SK-N-SH (cell line): ENCODE data around the gene ANO4. TPM values are rescaled to one million over a fixed set of nuclear protein-coding genes. Genes with fewer than 3 reads are reported as not detected.

ENCODE experiments used
- CTCF ChIA-PET: fragments of 300-600, 350-600 bp; formaldehyde crosslinking; extraction: SDS; loops from one replicate; lab custom pipeline; 2021; lab: Yijun Ruan, JAX
- POLR2A ChIA-PET: fragments of 350-600 bp; sonication (Branson Sonifier 250); formaldehyde crosslinking; extraction: SDS; loops from one replicate; lab custom pipeline; 2020; ENCODE audit warnings: antibody characterized with exemption, inconsistent platforms; lab: Yijun Ruan, JAX
- DNase-seq: peaks from one replicate; pipeline ENCODE4 v3.0.0; 2012
- H2AFZ ChIP-seq: fragments of 200-600 bp; sonication (generic); 2 replicates; pipeline ENCODE4 v1.8.1; 2016; ENCODE audit warnings: antibody characterized with exemption, mild to moderate bottlenecking, low read depth
- H3F3A ChIP-seq: fragments of 200-600 bp; sonication (generic); replicated peaks from 2 replicates; pipeline ENCODE3; 2016; ENCODE audit warnings: antibody characterized with exemption, mild to moderate bottlenecking; ENCODE audit not compliant: insufficient read depth
- H3K27ac ChIP-seq, 2 experiments: fragments of 200-500 bp in 1 of 2; fragments of 200-600 bp in 1 of 2; sonication (Bioruptor generic) in 1 of 2; sonication (generic), shearing (Covaris generic) in 1 of 2; 2 replicates each; pipeline versions ENCODE4 v1.5.1 to v1.6.1; 2014 to 2016; ENCODE audit warnings: low read depth in 2 of 2, inconsistent platforms in 1 of 2, low read length in 1 of 2, mild to moderate bottlenecking in 1 of 2, mixed read lengths in 1 of 2
- H3K27me3 ChIP-seq: fragments of 200-600 bp; sonication (generic), shearing (Covaris generic); 2 replicates; pipeline ENCODE4 v1.6.1; 2016; ENCODE audit warnings: mixed run types; ENCODE audit not compliant: insufficient read depth
- H3K36me3 ChIP-seq, 2 experiments: fragments of 200-500 bp in 1 of 2; fragments of 200-600 bp in 1 of 2; sonication (Bioruptor generic) in 1 of 2; sonication (generic) in 1 of 2; replicated peaks in 1 of 2; 2 replicates each; pipeline versions ENCODE3 to v1.5.1; 2014 to 2016; ENCODE audit warnings: low read length in 1 of 2, mild to moderate bottlenecking in 1 of 2; ENCODE audit not compliant: insufficient read depth in 2 of 2, control insufficient read depth in 1 of 2
- H3K4me1 ChIP-seq, 2 experiments: fragments of 200-500 bp in 1 of 2; fragments of 200-600 bp in 1 of 2; sonication (Bioruptor generic) in 1 of 2; sonication (generic), shearing (Covaris generic) in 1 of 2; 2 replicates each; pipeline versions ENCODE4 v1.5.1 to v1.6.1; 2014 to 2016; ENCODE audit warnings: low read depth in 1 of 2, low read length in 1 of 2, mixed run types in 1 of 2; ENCODE audit not compliant: insufficient read depth in 2 of 2, control insufficient read depth in 1 of 2
- H3K4me2 ChIP-seq: fragments of 200-600 bp; sonication (generic), shearing (Covaris generic); 2 replicates; pipeline ENCODE4 v1.6.1; 2017; ENCODE audit warnings: mixed run types
- H3K4me3 ChIP-seq, 2 experiments: fragments of 200-500 bp in 1 of 2; fragments of 200-600 bp in 1 of 2; sonication (Bioruptor generic) in 1 of 2; sonication (generic), shearing (Covaris generic) in 1 of 2; 2 replicates each; pipeline versions ENCODE4 v1.5.1 to v1.8.1; 2014 to 2016; ENCODE audit warnings: low read depth in 2 of 2, inconsistent platforms in 1 of 2, low read length in 1 of 2, mild to moderate bottlenecking in 1 of 2, mixed read lengths in 1 of 2, moderate library complexity in 1 of 2
- H3K79me2 ChIP-seq: fragments of 200-600 bp; sonication (generic); 2 replicates; pipeline ENCODE4 v1.8.1; 2017; ENCODE audit warnings: mild to moderate bottlenecking; ENCODE audit not compliant: insufficient read depth
- H3K9ac ChIP-seq: fragments of 200-600 bp; sonication (generic); 2 replicates; pipeline ENCODE4 v1.6.1; 2017; ENCODE audit warnings: mixed run types
- H3K9me2 ChIP-seq: fragments of 200-600 bp; sonication (generic); 2 replicates; pipeline ENCODE4 v1.6.1; 2017; ENCODE audit warnings: mixed run types
- H3K9me3 ChIP-seq: fragments of 200-600 bp; sonication (generic); 2 replicates; pipeline ENCODE4 v1.6.1; 2017; ENCODE audit warnings: mixed run types, mild to moderate bottlenecking, moderate library complexity
- H4K20me1 ChIP-seq: fragments of 200-600 bp; sonication (generic); 2 replicates; pipeline ENCODE4 v1.6.1; 2017; ENCODE audit warnings: mild to moderate bottlenecking, mixed run types; ENCODE audit not compliant: insufficient read depth
- ELF1 ChIP-seq: IDR thresholded peaks from 2 replicates; pipeline ENCODE4 v1.4.0; 2012
- EP300 ChIP-seq, 2 experiments: IDR thresholded peaks; 2 replicates each; pipeline versions ENCODE4 v1.4.0 to v1.6.1; 2012; ENCODE audit warnings: borderline replicate concordance in 1 of 2, low read depth in 1 of 2, low read length in 1 of 2
- EZH2phosphoT487 ChIP-seq: fragments of 200-600 bp; sonication (generic); IDR thresholded peaks from 2 replicates; pipeline ENCODE4 v1.6.1; 2017; ENCODE audit warnings: low read depth, mixed run types, mild to moderate bottlenecking, antibody characterized with exemption, moderate library complexity, borderline replicate concordance
- FOSL2 ChIP-seq: IDR thresholded peaks from 2 replicates; pipeline ENCODE4 v1.4.0; 2012; ENCODE audit warnings: low read depth, mild to moderate bottlenecking, moderate library complexity, borderline replicate concordance
- GABPA ChIP-seq: IDR thresholded peaks from 2 replicates; pipeline ENCODE4 v1.4.0; 2012; ENCODE audit warnings: low read depth, mild to moderate bottlenecking
- GATA2 ChIP-seq: sonication (generic); formaldehyde crosslinking; IDR thresholded peaks from 2 replicates; pipeline ENCODE4 v1.5.0; 2020; ENCODE audit warnings: mild to moderate bottlenecking, missing genetic modification reagents
- IRF3 ChIP-seq: fragments of 150-350 bp; IDR thresholded peaks from 2 replicates; pipeline ENCODE4 v1.6.1; 2016; ENCODE audit warnings: mild to moderate bottlenecking, low read depth, low read length
- POLR2AphosphoS5 ChIP-seq: IDR thresholded peaks from 2 replicates; pipeline ENCODE4 v1.6.1; 2012; ENCODE audit warnings: low read depth, low read length
- RFX5 ChIP-seq: IDR thresholded peaks from 2 replicates; pipeline ENCODE4 v1.6.1; 2012; ENCODE audit warnings: mild to moderate bottlenecking, improper control_type of control experiment, low read length
- RXRA ChIP-seq: IDR thresholded peaks from 2 replicates; pipeline ENCODE4 v1.4.0; 2012; ENCODE audit warnings: low read depth, mild to moderate bottlenecking, borderline replicate concordance
- SIN3A ChIP-seq: IDR thresholded peaks from 2 replicates; pipeline ENCODE4 v1.6.1; 2012; ENCODE audit warnings: low read depth, mild to moderate bottlenecking, low read length, moderate library complexity, borderline replicate concordance
- SMC3 ChIP-seq: IDR thresholded peaks from 2 replicates; pipeline ENCODE4 v1.6.1; 2012; ENCODE audit warnings: low read depth, low read length, improper control_type of control experiment
- TAF1 ChIP-seq: IDR thresholded peaks from 2 replicates; pipeline ENCODE4 v1.6.1; 2012; ENCODE audit warnings: low read depth, mild to moderate bottlenecking, low read length, moderate library complexity, borderline replicate concordance
- TCF12 ChIP-seq: IDR thresholded peaks from 2 replicates; pipeline ENCODE4 v1.4.0; 2012
- USF1 ChIP-seq: IDR thresholded peaks from 2 replicates; pipeline ENCODE4 v1.4.0; 2012; ENCODE audit warnings: low read depth, borderline replicate concordance
- USF2 ChIP-seq: fragments of 150-350 bp; IDR thresholded peaks from 2 replicates; pipeline ENCODE4 v1.6.1; 2017; ENCODE audit warnings: antibody characterized with exemption, low read length, low read depth, borderline replicate concordance
- ZBTB33 ChIP-seq: IDR thresholded peaks from 2 replicates; pipeline ENCODE4 v1.4.0; 2012; ENCODE audit warnings: low read depth, borderline replicate concordance
- WGBS: methylation state at CpG from one replicate; pipeline ENCODE4 v1.1.6; 2017; ENCODE audit warnings: low lambda C conversion rate; 5-methylcytosine and 5-hydroxymethylcytosine counted together
- polyA plus RNA-seq, 3 experiments: library from polyadenylated mRNA; depleted of rRNA; stranded (reverse); fragments of >200 nt; gene quantifications; 2 replicates each; pipeline ENCODE4 v1.2.3, GENCODE V29; 2012

Gene ANO4
- polyA plus RNA-seq, 1 of the 3 experiments (the other 2 are of a cell fraction), result 9.4 TPM

GRCh38 chr12:101116911-101117310, 322.3 kb downstream of the ANO4 start:
- Histone ChIP-seq H3K4me2 (no peak overlapping the region), H3K4me1 (no peaks in the 10 kb centered on the region), H4K20me1 (no peaks in the 10 kb centered on the region), H3K4me3 (no peak overlapping the region), H3K9me2 (no peaks in the 10 kb centered on the region), H3K27me3 (no peaks in the 10 kb centered on the region), H3K27ac (no peak overlapping the region), H3K9me3 (no peaks in the 10 kb centered on the region), H3K36me3 (peaks cover 0 to 3% of the 10 kb centered on the region in 2 experiments), H3K79me2 (no peaks in the 10 kb centered on the region), H3F3A (no peaks in the 10 kb centered on the region), H3K9ac (no peak overlapping the region), H2AFZ (no peak overlapping the region)
- CTCF ChIA-PET, result no interaction called here
- no peak for DNase-seq
- 44% methylated on average over 4 of the region's 4 CpGs for WGBS
- TF ChIP-seq EP300 (IDR thresholded peaks at IDR 0.05; ENCODE audit: borderline replicate concordance in 1 of 2, low read depth in 1 of 2, low read length in 1 of 2) (no peak), USF2 (no peak), USF1 (no peak), GABPA (no peak), POLR2AphosphoS5 (no peak), RFX5 (no peak), TAF1 (no peak), SMC3 (no peak), GATA2 (no peak), ZBTB33 (no peak)
- POLR2A ChIA-PET, result no interaction called here

GRCh38 chr12:101117842-101118241, 323.3 kb downstream of the ANO4 start:
- H3K9me3 ChIP-seq, result no peaks in the 10 kb centered on the region
- ChIA-PET POLR2A (no interaction called here), CTCF (no interaction called here)
- peaks cover 0 to 3% of the 10 kb centered on the region in 2 experiments for H3K36me3 ChIP-seq
- no peaks in the 10 kb centered on the region for H3K9me2 ChIP-seq
- H3K27me3 ChIP-seq, result no peaks in the 10 kb centered on the region
- H2AFZ ChIP-seq, result no peak overlapping the region
- H3F3A ChIP-seq, result no peaks in the 10 kb centered on the region
- WGBS, result 54% methylated on average over 2 of the region's 2 CpGs
- H3K4me3 ChIP-seq, result no peak overlapping the region
- no peaks in the 10 kb centered on the region for H3K79me2 ChIP-seq
- no peak overlapping the region for H3K27ac ChIP-seq
- no peak for TF ChIP-seq SIN3A
- no peak for TF ChIP-seq RFX5
- TF ChIP-seq IRF3, result no peak
- TF ChIP-seq ELF1, result no peak
- no peak for TF ChIP-seq FOSL2
- TF ChIP-seq TCF12, result no peak
- TF ChIP-seq EZH2phosphoT487, result no peak
- TF ChIP-seq ZBTB33, result no peak
- TF ChIP-seq RXRA, result no peak
- TF ChIP-seq TAF1, result no peak
- TF ChIP-seq SMC3, result no peak
- DNase-seq, result no peak
- H3K4me1 ChIP-seq, result no peaks in the 10 kb centered on the region
- H3K9ac ChIP-seq, result no peak overlapping the region
- no peak overlapping the region for H3K4me2 ChIP-seq
- H4K20me1 ChIP-seq, result no peaks in the 10 kb centered on the region
